Epithelial cell of proximal tubule (primary cell): Measurements from ENCODE around the gene SLC17A2. TPM values are rescaled to one million over a fixed set of nuclear protein-coding genes. Genes with fewer than 3 reads are reported as not detected.

Experiments used
- total RNA-seq: library from RNA; depleted of rRNA; stranded (reverse); fragments of >200 nt; gene quantifications from 2 replicates; pipeline ENCODE4 v1.2.3, GENCODE V29; 2015

SLC17A2 gene
- total RNA-seq, 1 donor from 2014 or later: not detected

Other genes starting within 250 kb of the SLC17A2 start
- gene SLC17A4, start 175.9 kb downstream of the SLC17A2 start, total RNA-seq: not detected in 2 replicates
- gene SLC17A1, start 98.6 kb downstream of the SLC17A2 start, total RNA-seq: not detected in 2 replicates
- not detected in 2 replicates for gene SLC17A3, start 56.4 kb downstream of the SLC17A2 start, total RNA-seq
- 3.0 and 4.2 TPM in 2 replicates for gene TRIM38, start 32.1 kb upstream of the SLC17A2 start, total RNA-seq
- 5.1 and 5.3 TPM in 2 replicates for gene HFE, start 156.7 kb upstream of the SLC17A2 start, total RNA-seq